ENCODE data around the gene C1orf21.

DNA sequence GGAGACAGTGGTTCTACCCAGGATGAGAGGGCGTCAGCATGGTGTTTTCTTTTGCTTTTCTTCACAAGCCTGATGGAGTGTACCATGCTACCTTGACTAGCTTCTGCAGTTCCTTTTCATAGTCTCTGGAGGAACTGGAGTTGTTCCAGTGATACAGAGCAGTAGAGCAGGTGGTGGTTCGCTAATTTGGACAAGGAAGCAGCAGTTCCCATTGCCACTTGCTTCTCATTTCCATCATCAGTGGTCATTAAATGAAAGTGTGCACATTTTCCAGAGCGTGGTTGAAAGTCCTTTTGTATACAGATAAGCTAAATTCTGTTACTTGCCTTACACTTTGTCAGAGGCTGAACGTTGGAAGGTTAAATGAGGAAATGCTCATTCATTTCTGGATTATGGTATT, 182.3 kb downstream of the C1orf21 start:
- TF ChIP-seq POLR2A (IDR thresholded peaks at IDR 0.05; ENCODE audit: low read depth, low read length) (no peak), POLR2AphosphoS5 (IDR thresholded peaks at IDR 0.05; ENCODE audit: low read depth, low read length) (no peak), TAF1 (IDR thresholded peaks at IDR 0.05; ENCODE audit: borderline replicate concordance, low read depth, low read length) (no peak)
